Mucosa of stomach (tissue), 1 donor: ENCODE measurements around the gene VAMP5.
"Not testable (repeated sequence)": the region's sequence is repeated elsewhere in the genome, so short reads cannot be mapped to it uniquely, and the experiment has no call there.

ENCODE experiments used
- H3K27me3 ChIP-seq: one replicate; pipeline ENCODE4 v1.7.0; 2013; ENCODE audit warnings: mild to moderate bottlenecking, low read length; ENCODE audit not compliant: control insufficient read depth, insufficient read depth
- H3K36me3 ChIP-seq: one replicate; pipeline ENCODE4 v1.7.0; 2013; ENCODE audit warnings: low read length; ENCODE audit not compliant: control insufficient read depth, insufficient read depth
- H3K4me1 ChIP-seq: one replicate; pipeline ENCODE4 v1.7.0; 2013; ENCODE audit warnings: mild to moderate bottlenecking, low read length; ENCODE audit not compliant: control insufficient read depth, insufficient read depth
- H3K4me3 ChIP-seq: one replicate; pipeline ENCODE4 v1.7.0; 2013; ENCODE audit warnings: low read length
- H3K9ac ChIP-seq: one replicate; pipeline ENCODE4 v1.7.0; 2013; ENCODE audit warnings: mild to moderate bottlenecking, low read length, moderate library complexity
- H3K9me3 ChIP-seq: one replicate; pipeline ENCODE4 v1.7.0; 2013; ENCODE audit warnings: mild to moderate bottlenecking, low read length, moderate library complexity; ENCODE audit not compliant: control insufficient read depth
- donor health status: Pancreatic carcinoma.

VAMP5 gene

DNA sequence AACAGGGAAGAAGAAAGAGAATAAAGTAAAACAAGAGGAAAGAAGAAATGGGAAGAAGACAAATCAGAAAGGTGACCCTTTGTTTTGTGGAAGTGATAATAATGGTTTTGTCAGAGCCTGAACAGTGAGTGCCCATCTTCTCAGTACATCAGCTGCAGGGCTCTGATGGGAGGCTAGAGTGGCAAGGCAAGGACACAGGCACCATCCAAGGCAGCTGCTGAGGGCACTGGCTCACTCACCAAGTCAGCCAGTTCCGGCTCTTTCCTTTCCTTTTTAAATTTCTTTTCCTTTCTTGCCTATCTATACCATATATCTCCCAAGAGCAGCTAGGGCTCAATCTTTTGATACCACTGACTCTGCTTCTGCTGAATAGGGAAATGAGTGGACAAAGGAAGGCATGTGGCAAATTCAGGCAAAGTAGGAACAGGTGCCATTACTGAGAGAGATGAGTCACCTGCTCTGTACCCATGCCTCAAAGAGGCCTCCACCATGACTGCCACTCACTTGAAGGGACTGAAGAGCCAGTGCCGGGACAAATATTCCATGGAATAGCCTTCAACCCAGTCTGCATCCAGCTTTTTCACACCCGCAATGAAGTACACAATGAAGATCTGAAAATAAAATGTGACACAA lies 29.1 kb upstream of the VAMP5 start:
- peaks cover 18% of the 10 kb centered on the region for H3K36me3 ChIP-seq
- H3K4me1 ChIP-seq: peaks cover 14% of the 10 kb centered on the region

GRCh38 chr2:85557130-85557529 lies 27.1 kb upstream of the VAMP5 start:
- H3K4me3 ChIP-seq: no peak overlapping the region
- peaks cover 18% of the 10 kb centered on the region for H3K36me3 ChIP-seq
- no peak overlapping the region for H3K9ac ChIP-seq
- no peaks in the 10 kb centered on the region for H3K9me3 ChIP-seq
- no peaks in the 10 kb centered on the region for H3K27me3 ChIP-seq
- peaks cover 13% of the 10 kb centered on the region for H3K4me1 ChIP-seq

More for the DNA sequence above, 29.1 kb upstream of the VAMP5 start:
- no peaks in the 10 kb centered on the region for H3K9me3 ChIP-seq
- no peak overlapping the region for H3K4me3 ChIP-seq
- no peak overlapping the region for H3K9ac ChIP-seq
- no peaks in the 10 kb centered on the region for H3K27me3 ChIP-seq

DNA sequence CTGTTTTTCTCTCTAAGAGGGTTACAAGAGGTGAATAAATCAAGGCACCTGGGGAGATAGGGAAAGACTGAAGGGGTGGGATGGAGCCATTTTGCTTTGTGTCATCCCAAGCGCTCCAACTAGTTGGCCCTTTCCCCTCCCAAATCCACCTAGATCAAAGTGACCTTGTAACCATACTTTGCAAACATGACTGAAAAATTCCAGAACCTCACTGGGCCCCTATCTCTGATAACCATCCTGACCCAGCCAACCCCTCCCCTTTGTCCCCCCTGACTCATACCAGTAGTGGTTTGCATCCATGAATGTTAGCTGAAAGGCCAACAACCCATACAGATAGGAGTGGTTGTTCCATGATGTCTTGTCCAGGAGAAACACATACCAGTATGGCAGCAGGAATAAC lies 26.1 kb upstream of the VAMP5 start:
- H3K9me3 ChIP-seq: no peaks in the 10 kb centered on the region
- no peak overlapping the region for H3K4me3 ChIP-seq
- H3K9ac ChIP-seq: no peak overlapping the region
- H3K36me3 ChIP-seq: peaks cover 12% of the 10 kb centered on the region
- peaks cover 8% of the 10 kb centered on the region for H3K4me1 ChIP-seq
- H3K27me3 ChIP-seq: no peaks in the 10 kb centered on the region

DNA sequence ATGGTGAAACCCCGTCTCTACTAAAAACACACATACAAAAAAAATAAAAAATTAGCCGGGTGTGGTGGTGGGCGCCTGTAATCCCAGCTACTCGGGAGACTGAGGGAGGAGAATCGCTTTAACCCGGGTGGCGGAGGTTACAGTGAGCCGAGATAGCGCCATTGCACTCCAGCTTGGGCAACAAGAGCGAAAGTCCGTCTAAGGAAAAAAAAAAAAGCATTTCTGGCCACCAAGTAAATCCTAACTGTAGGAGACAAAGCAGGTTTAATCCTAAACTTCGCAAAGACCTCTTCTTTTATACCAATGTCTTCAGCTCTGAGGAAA lies 23.9 kb upstream of the VAMP5 start:
- not testable (repeated sequence) for H3K9me3 ChIP-seq, H3K36me3 ChIP-seq, H3K27me3 ChIP-seq, H3K4me1 ChIP-seq
- Histone ChIP-seq H3K9ac (peak overlapping the region; percentile 91), H3K4me3 (peak overlapping the region; percentile 99)

GRCh38 chr2:85560812-85561279 lies 23.4 kb upstream of the VAMP5 start:
- no peaks in the 10 kb centered on the region for H3K9me3 ChIP-seq
- H3K4me3 ChIP-seq: peak overlapping the region; percentile 99
- peaks cover 8% of the 10 kb centered on the region for H3K36me3 ChIP-seq
- H3K27me3 ChIP-seq: no peaks in the 10 kb centered on the region
- H3K9ac ChIP-seq: peak overlapping the region; percentile 91
- peaks cover 8% of the 10 kb centered on the region for H3K4me1 ChIP-seq

DNA sequence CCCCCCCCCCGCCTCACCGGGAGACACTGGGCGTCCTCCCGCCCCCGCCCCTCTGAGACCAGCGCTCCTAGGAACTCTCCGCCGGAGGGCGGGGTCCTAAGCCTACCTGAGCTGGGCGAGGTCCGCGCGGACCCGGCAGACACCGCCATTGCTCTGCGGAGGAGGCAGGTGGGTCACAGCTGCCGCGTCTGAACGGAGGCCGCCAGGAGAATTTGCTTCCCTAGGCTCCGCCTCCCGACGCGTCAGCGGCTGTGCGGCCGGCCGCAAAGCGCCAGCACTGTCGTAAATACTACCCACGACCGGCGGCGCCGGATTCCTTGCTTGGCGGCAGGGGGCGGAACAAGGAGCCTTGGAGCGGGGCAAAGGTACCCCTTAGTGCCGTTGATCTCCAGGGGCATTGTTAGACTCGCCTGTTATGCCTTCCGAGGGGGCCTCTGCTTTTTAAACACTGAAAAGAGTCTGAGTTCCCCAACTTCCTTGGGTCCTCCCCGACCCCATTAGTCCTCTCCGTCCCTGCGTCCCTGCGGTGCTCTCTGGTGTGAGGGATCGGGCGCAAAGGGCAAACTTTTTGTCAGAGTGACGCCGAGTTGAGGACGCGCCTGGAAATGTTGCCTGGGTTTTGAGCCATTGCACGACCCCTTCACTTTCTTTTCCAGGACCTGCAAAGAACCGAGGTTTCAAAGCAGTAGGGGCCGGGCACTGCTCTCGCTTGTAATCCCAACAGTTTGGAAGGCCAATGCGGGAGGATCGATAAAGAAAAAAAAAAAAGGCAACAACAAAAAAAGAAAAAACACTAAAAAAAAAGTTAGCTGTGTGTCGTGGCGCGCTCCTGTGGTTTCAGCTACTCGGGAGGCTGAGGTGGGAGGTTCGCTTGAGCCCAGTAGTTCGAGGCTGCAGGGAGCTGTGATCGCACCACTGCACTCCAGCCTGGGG lies 22.7 kb upstream of the VAMP5 start, which contains the start of gene GGCX:
GGCX (minus strand) TSS at position 214 of the 933 bp plus-strand sequence; CDS start at position 149, 65 bp downstream.
- Histone ChIP-seq H3K4me3 (peak within 1 kb of the TSS; percentile 99), H3K4me1 (peaks cover 8% of the 10 kb centered on the region), H3K9ac (peak within 1 kb of the TSS; percentile 91), H3K36me3 (peaks cover 5% of the 10 kb centered on the region), H3K9me3 (no peaks in the 10 kb centered on the region), H3K27me3 (no peaks in the 10 kb centered on the region)

DNA sequence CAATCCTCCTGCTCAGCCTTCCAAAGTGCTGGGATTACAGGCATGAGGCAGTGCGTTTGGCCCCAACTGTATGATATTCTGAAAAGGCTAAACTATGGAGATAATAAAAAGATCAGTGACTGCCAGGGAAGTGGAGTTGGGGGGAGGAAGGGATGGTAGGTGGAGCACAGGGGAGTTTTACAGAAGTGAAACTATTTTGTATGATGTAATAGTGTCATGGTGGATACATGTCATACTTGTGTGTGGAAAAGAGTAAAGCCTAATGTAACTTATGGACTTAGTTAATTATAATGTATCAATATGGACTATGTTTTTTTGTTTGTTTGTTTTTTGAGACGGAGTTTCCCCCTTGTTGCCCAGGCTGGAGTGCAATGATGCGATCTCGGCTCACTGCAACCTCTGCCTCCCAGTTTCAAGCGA lies 20.1 kb upstream of the VAMP5 start:
- H3K27me3 ChIP-seq: no peaks in the 10 kb centered on the region
- no peak overlapping the region for H3K9ac ChIP-seq
- H3K4me1 ChIP-seq: peaks cover 8% of the 10 kb centered on the region
- H3K4me3 ChIP-seq: no peak overlapping the region
- H3K36me3 ChIP-seq: no peaks in the 10 kb centered on the region
- no peaks in the 10 kb centered on the region for H3K9me3 ChIP-seq

- Histone ChIP-seq H3K27me3 (no peaks in the 10 kb centered on the region), H3K36me3 (no peaks in the 10 kb centered on the region), H3K9ac (no peak overlapping the region), H3K4me3 (no peak overlapping the region), H3K4me1 (no peaks in the 10 kb centered on the region), H3K9me3 (no peaks in the 10 kb centered on the region)
These were observed 18.0 kb upstream of the VAMP5 start for GRCh38 chr2:85566265-85566664.

GRCh38 chr2:85575739-85576138 lies 8.5 kb upstream of the VAMP5 start:
- no peak overlapping the region for H3K9ac ChIP-seq
- H3K9me3 ChIP-seq: no peaks in the 10 kb centered on the region
- H3K4me3 ChIP-seq: no peak overlapping the region
- no peaks in the 10 kb centered on the region for H3K36me3 ChIP-seq
- peaks cover 33% of the 10 kb centered on the region for H3K4me1 ChIP-seq
- no peaks in the 10 kb centered on the region for H3K27me3 ChIP-seq

DNA sequence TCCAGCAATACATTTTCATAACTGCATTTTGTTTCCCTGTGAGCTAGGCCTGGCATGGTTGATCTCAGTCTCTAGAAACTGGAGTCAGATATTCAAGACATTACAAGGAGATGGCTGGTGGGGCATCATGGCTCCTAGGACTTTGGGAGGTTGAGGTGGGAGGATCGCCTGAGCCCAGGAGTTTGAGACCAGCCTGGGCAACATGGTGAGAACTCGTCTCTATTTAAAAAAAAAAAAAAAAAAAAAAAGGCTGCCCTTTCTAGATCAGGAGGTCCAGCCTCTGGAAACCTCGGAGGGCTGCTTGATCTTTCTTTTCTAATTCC lies 7.2 kb upstream of the VAMP5 start:
- peak overlapping the region; percentile 85 for H3K4me3 ChIP-seq
- H3K9ac ChIP-seq: peak overlapping the region; percentile 99
- H3K27me3 ChIP-seq: no peaks in the 10 kb centered on the region
- H3K9me3 ChIP-seq: no peaks in the 10 kb centered on the region
- no peaks in the 10 kb centered on the region for H3K36me3 ChIP-seq
- peaks cover 33% of the 10 kb centered on the region for H3K4me1 ChIP-seq

- Histone ChIP-seq H3K4me1 (peaks cover 33% of the 10 kb centered on the region), H3K36me3 (no peaks in the 10 kb centered on the region), H3K9ac (peak within 1 kb of the TSS; percentile 99), H3K27me3 (no peaks in the 10 kb centered on the region), H3K4me3 (peak within 1 kb of the TSS; percentile 85), H3K9me3 (no peaks in the 10 kb centered on the region)
These were observed 6.6 kb upstream of the VAMP5 start, which contains the start of gene VAMP8 for GRCh38 chr2:85577386-85578242. VAMP8 (plus strand) TSS chr2:85577586; CDS start chr2:85577647, 61 bp downstream.
